Measurements from ENCODE around the gene RRAGC. TPM values are rescaled to one million over a fixed set of nuclear protein-coding genes. Genes with fewer than 3 reads are reported as not detected.

The RRAGC gene
- total and polyA plus RNA-seq, 2 donors from 2014 or later: 22.9 to 27.3 TPM

DNA sequence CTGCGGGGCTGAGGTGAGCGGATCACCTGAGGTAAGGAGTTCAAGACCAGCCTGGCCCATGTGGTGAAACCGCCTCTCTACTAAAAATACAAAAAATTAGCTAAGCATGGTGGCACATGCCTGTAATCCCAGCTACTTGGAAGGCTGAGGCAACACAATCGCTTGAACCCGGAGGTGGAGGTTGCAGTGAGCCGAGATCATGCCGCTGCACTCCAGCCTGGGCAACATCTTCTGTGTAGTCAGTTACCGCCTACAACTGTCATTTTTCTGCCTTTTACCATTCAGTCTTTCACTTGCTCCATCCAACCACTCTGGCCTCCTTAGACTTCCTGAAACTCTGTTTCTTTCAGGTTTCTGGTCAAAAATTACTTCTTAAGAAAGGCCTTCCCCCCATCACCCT is 11.4 kb upstream of the RRAGC start:
- no peak for TF ChIP-seq CTCF (IDR thresholded peaks at IDR 0.05; ENCODE audit: borderline replicate concordance, extremely low read depth, insufficient read depth)
- no peaks in the 10 kb centered on the region for H3K27me3 ChIP-seq (ENCODE audit: control insufficient read depth, insufficient read depth, low read length)
- intact Hi-C loops (cut with DNase I): no loop called here
- H3K27ac ChIP-seq (ENCODE audit: low read depth in 2 of 2, low read length in 2 of 2): no peak overlapping the region
- no peaks in the 10 kb centered on the region for H3K36me3 ChIP-seq (ENCODE audit: control insufficient read depth in 2 of 3, insufficient read depth in 3 of 3, low read length in 3 of 3)
- DNase-seq (no peak), FAIRE-seq (no peak)
- no peak overlapping the region for H3K4me3 ChIP-seq (ENCODE audit: low read length in 3 of 3)
- peaks cover 0 to 10% (median 9%) of the 10 kb centered on the region in 3 donors for H3K4me1 ChIP-seq (ENCODE audit: control insufficient read depth in 2 of 3, insufficient read depth in 2 of 3, low read depth in 1 of 3, low read length in 3 of 3)
- H3K9ac ChIP-seq (ENCODE audit: low read length in 3 of 3): no peak overlapping the region
- H3K9me3 ChIP-seq (ENCODE audit: control insufficient read depth in 2 of 3, insufficient read depth in 1 of 3, low read length in 3 of 3): no peaks in the 10 kb centered on the region

DNA sequence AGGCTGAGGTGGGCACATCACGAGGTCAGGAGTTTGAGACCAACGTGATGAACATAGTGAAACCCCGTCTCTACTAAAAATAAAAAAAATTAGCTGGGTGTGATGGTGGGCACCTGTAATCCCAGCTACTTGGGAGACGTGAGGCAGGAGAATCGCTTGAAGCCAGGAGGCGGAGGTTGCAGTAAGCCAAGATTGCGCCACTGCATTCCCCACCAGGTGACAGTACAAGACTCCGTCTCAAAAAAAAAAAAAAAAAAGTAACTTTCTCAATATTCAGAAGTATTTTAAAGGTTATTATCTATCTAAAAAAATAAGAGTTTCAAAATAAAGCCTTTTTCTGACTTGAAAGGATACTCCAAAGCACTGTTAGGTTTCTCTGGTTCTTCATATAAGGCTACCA is 7.6 kb upstream of the RRAGC start:
- TF ChIP-seq CTCF (IDR thresholded peaks at IDR 0.05; ENCODE audit: borderline replicate concordance, extremely low read depth, insufficient read depth): no peak
- no peak for DNase-seq
- H3K9me3 ChIP-seq (ENCODE audit: control insufficient read depth in 2 of 3, insufficient read depth in 1 of 3, low read length in 3 of 3): no peaks in the 10 kb centered on the region
- H3K4me1 ChIP-seq (ENCODE audit: control insufficient read depth in 2 of 3, insufficient read depth in 2 of 3, low read depth in 1 of 3, low read length in 3 of 3): peaks cover 0 to 3% (median 0%) of the 10 kb centered on the region in 3 donors
- H3K27ac ChIP-seq (ENCODE audit: low read depth in 2 of 2, low read length in 2 of 2): no peak overlapping the region
- no peaks in the 10 kb centered on the region for H3K27me3 ChIP-seq (ENCODE audit: control insufficient read depth, insufficient read depth, low read length)
- no peak overlapping the region for H3K4me3 ChIP-seq (ENCODE audit: low read length in 3 of 3)
- no peak overlapping the region for H3K9ac ChIP-seq (ENCODE audit: low read length in 3 of 3)
- intact Hi-C loops (cut with DNase I): no loop called here
- FAIRE-seq: no peak
- peaks cover 0 to 2% (median 0%) of the 10 kb centered on the region in 3 donors for H3K36me3 ChIP-seq (ENCODE audit: control insufficient read depth in 2 of 3, insufficient read depth in 3 of 3, low read length in 3 of 3)

- H3K27me3 ChIP-seq (ENCODE audit: control insufficient read depth, insufficient read depth, low read length): no peaks in the 10 kb centered on the region
- no peaks in the 10 kb centered on the region for H3K9me3 ChIP-seq (ENCODE audit: control insufficient read depth in 2 of 3, insufficient read depth in 1 of 3, low read length in 3 of 3)
- H3K27ac ChIP-seq (ENCODE audit: low read depth in 2 of 2, low read length in 2 of 2): no peak overlapping the region
- DNase-seq: no peak
- no peak for FAIRE-seq
- peaks cover 0 to 2% (median 0%) of the 10 kb centered on the region in 3 donors for H3K36me3 ChIP-seq (ENCODE audit: control insufficient read depth in 2 of 3, insufficient read depth in 3 of 3, low read length in 3 of 3)
- intact Hi-C loops (cut with DNase I): no loop called here
- H3K4me3 ChIP-seq (ENCODE audit: low read length in 3 of 3): no peak overlapping the region
- H3K4me1 ChIP-seq (ENCODE audit: control insufficient read depth in 2 of 3, insufficient read depth in 2 of 3, low read depth in 1 of 3, low read length in 3 of 3): peaks cover 0 to 12% (median 0%) of the 10 kb centered on the region in 3 donors
- no peak overlapping the region for H3K9ac ChIP-seq (ENCODE audit: low read length in 3 of 3)
- no peak for TF ChIP-seq CTCF (IDR thresholded peaks at IDR 0.05; ENCODE audit: borderline replicate concordance, extremely low read depth, insufficient read depth)
Measured at GRCh38 chr1:38865112-38865715, 5.6 kb upstream of the RRAGC start.

- intact Hi-C loops (cut with DNase I): no loop called here
- no peak for FAIRE-seq
- Histone ChIP-seq H3K9ac (ENCODE audit: low read length in 3 of 3) (peak overlapping the region; percentile 80 to 95 (median 93)), H3K27ac (ENCODE audit: low read depth in 2 of 2, low read length in 2 of 2) (no peak overlapping the region), H3K9me3 (ENCODE audit: control insufficient read depth in 2 of 3, insufficient read depth in 1 of 3, low read length in 3 of 3) (no peaks in the 10 kb centered on the region), H3K36me3 (ENCODE audit: control insufficient read depth in 2 of 3, insufficient read depth in 3 of 3, low read length in 3 of 3) (peaks cover 2 to 10% (median 4%) of the 10 kb centered on the region in 3 donors), H3K4me1 (ENCODE audit: control insufficient read depth in 2 of 3, insufficient read depth in 2 of 3, low read depth in 1 of 3, low read length in 3 of 3) (peaks cover 0 to 17% (median 0%) of the 10 kb centered on the region in 3 donors), H3K4me3 (ENCODE audit: low read length in 3 of 3) (peak overlapping the region; percentile 72 to 95 (median 94)), H3K27me3 (ENCODE audit: control insufficient read depth, insufficient read depth, low read length) (no peaks in the 10 kb centered on the region)
- no peak for TF ChIP-seq CTCF (IDR thresholded peaks at IDR 0.05; ENCODE audit: borderline replicate concordance, extremely low read depth, insufficient read depth)
- DNase-seq: no peak
Measured at GRCh38 chr1:38860454-38860795, 853 bp upstream of the RRAGC start.
